ENCODE results near the gene RHEBL1.

DNA sequence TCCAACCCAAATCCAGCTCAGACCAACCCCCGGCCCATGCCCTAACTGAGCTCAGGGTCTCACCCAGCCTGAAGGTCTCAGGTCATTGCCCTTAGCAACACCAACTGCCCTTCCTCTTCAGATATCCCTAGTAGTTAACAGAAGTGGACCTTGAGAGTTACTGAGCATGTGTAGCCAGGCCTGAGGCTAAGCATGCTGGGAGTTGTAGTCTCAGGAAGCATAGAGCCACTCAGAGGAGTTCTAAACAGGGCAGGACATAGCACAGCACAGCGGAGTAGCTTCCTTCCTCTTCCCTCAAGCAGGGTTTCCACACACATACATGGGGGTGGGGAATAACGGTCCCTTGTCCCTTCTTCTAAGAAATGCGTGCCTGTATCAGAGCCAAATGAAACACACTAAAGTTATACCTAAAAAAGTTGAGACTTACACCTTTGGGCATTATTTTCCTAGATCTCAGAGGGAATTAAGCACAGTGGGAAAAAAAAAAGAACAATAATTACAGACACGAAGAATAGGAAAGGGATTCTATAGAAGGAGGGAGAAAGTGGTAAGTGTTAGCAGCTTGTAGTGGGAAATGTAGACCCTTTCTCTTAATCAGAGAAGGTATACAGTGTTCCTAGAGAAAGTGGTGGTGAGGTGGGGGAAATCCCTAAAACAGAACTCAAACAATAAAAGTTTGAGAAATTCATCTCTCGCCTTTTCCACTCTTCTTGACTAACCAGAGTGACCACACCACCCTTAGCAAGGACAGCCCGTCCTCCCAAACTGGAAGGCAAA lies 13.6 kb downstream of the RHEBL1 start:
- TF ChIP-seq, protein P1, sequence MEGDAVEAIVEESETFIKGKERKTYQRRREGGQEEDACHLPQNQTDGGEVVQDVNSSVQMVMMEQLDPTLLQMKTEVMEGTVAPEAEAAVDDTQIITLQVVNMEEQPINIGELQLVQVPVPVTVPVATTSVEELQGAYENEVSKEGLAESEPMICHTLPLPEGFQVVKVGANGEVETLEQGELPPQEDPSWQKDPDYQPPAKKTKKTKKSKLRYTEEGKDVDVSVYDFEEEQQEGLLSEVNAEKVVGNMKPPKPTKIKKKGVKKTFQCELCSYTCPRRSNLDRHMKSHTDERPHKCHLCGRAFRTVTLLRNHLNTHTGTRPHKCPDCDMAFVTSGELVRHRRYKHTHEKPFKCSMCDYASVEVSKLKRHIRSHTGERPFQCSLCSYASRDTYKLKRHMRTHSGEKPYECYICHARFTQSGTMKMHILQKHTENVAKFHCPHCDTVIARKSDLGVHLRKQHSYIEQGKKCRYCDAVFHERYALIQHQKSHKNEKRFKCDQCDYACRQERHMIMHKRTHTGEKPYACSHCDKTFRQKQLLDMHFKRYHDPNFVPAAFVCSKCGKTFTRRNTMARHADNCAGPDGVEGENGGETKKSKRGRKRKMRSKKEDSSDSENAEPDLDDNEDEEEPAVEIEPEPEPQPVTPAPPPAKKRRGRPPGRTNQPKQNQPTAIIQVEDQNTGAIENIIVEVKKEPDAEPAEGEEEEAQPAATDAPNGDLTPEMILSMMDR (IDR thresholded peaks at IDR 0.05; ENCODE audit: low read depth, low read length, poor library complexity, severe bottlenecking) = no peak
- no peak for TF ChIP-seq EZH2phosphoT487 (IDR thresholded peaks at IDR 0.05; ENCODE audit: borderline replicate concordance, low read length)
